ENCODE measurements around the gene RNF17.
"Not testable (repeated sequence)": the region's sequence is repeated elsewhere in the genome, so short reads cannot be mapped to it uniquely, and the experiment has no call there.

RNF17 gene

DNA sequence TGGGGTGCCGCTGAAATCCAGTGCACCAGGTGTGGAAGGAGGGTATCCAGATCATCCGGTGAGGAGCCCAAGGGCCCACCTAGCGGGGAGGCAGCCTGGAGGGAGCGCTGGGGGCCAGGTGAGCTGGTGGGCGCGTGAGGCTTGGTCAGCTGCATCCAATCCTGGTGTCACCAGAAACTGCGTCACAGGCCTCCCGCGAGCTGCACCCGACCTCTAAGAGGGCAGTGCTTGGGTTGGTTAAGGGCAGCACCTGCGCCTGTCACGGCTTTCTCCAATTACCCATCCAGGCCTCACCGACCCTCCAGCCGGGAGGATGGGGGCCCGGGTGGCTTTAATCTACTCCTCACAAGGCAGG is 284 bp downstream of the RNF17 start:
- no peaks in the 10 kb centered on the region for H3K4me1 Mint-ChIP-seq (ENCODE audit: low read depth)
- H3K9me3 Mint-ChIP-seq: no peaks in the 10 kb centered on the region
- H3K27me3 Mint-ChIP-seq: peaks cover 3% of the 10 kb centered on the region
- H3K27ac Mint-ChIP-seq: no peak overlapping the region
- no peaks in the 10 kb centered on the region for H3K36me3 Mint-ChIP-seq (ENCODE audit: low read depth)
- H3K4me3 Mint-ChIP-seq: no peak overlapping the region

DNA sequence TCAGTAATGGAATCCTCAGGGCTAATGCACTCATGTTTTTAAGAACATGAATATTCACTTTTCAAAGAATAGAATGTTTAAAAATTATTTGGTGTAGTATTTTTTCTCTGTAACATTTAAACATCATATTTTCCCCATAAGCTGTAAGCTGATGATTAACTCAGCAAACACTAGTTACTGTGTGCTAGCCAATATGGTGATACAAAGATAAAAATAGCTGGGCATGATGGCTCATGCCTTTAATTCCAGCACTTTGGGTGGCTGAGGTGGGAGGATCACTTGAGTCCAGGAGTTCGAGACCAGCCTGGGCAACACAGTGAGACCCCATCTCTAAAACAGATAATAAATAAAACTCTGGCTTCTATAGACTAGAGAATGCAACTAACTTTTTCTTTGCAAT is 13.2 kb downstream of the RNF17 start:
- Mint-ChIP-seq H3K4me1 (ENCODE audit: low read depth) (no peaks in the 10 kb centered on the region), H3K27me3 (peaks cover 33% of the 10 kb centered on the region), H3K9me3 (no peaks in the 10 kb centered on the region), H3K27ac (no peak overlapping the region), H3K36me3 (ENCODE audit: low read depth) (no peaks in the 10 kb centered on the region), H3K4me3 (no peak overlapping the region)

DNA sequence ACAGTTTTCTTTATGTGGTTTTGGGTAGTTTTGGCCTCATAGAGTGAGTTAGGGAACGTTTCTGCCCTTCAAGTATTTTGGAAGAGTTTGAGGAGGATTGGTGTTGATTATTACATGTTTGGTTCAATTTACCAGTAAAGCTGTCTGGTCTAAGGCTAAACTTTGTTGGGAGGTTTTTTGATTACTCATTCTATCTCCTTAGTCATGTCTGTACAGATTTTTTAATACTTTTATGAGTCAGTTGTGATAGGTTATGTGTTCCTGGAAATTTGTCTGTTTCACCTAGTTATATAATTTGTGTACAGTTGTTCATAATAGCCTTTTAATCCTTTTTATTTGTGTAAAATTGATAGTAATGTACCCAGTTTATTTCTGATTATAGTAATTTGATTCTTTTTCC is 20.4 kb downstream of the RNF17 start:
- no peak overlapping the region for H3K4me3 Mint-ChIP-seq
- peaks cover 14% of the 10 kb centered on the region for H3K9me3 Mint-ChIP-seq
- H3K27ac Mint-ChIP-seq: no peak overlapping the region
- peaks cover 41% of the 10 kb centered on the region for H3K27me3 Mint-ChIP-seq
- no peaks in the 10 kb centered on the region for H3K36me3 Mint-ChIP-seq (ENCODE audit: low read depth)
- no peaks in the 10 kb centered on the region for H3K4me1 Mint-ChIP-seq (ENCODE audit: low read depth)

DNA sequence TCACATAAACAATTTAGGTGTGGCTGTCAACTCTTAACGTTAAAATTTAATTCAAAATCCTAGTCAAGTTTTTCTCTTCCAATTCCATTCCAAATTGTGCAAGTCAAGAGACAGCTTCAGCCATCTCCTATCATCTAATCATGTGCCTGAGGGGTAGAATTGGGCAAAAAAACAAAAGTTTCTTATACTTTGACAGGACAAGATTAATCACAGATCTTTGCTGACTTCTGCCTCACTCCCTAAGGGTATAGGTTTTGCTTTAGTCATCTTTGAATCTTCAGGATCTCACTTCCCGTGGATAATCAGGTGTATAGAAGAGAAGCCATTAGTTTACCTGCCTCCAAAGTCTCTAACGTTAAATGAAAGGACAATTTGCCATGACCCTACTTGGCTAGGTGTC is 24.6 kb downstream of the RNF17 start:
- no peaks in the 10 kb centered on the region for H3K4me1 Mint-ChIP-seq (ENCODE audit: low read depth)
- no peak overlapping the region for H3K4me3 Mint-ChIP-seq
- H3K27ac Mint-ChIP-seq: no peak overlapping the region
- H3K9me3 Mint-ChIP-seq: peaks cover 8% of the 10 kb centered on the region
- no peaks in the 10 kb centered on the region for H3K36me3 Mint-ChIP-seq (ENCODE audit: low read depth)
- H3K27me3 Mint-ChIP-seq: peaks cover 63% of the 10 kb centered on the region

DNA sequence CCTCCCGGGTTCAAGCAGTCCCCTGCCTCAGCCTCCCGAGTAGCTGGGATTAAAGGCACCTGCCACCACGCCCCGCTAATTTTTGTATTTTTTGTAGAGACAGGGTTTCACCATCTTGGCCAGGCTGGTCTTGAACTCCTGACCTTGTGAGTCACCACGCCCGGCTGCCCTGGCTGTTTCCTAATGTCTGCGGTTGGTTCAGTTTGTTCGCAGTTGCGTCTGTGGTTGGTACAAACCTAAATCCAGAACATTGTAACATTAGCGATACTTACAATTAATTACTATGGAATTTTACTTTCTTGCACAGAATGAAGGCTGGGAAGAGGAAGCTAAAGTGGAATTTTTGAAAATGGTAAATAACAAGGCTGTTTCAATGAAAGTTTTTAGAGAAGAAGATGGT is 38.1 kb downstream of the RNF17 start:
- Mint-ChIP-seq H3K27ac (no peak overlapping the region), H3K9me3 (no peaks in the 10 kb centered on the region), H3K4me1 (ENCODE audit: low read depth) (no peaks in the 10 kb centered on the region), H3K36me3 (ENCODE audit: low read depth) (no peaks in the 10 kb centered on the region), H3K27me3 (peaks cover 29% of the 10 kb centered on the region), H3K4me3 (no peak overlapping the region)

DNA sequence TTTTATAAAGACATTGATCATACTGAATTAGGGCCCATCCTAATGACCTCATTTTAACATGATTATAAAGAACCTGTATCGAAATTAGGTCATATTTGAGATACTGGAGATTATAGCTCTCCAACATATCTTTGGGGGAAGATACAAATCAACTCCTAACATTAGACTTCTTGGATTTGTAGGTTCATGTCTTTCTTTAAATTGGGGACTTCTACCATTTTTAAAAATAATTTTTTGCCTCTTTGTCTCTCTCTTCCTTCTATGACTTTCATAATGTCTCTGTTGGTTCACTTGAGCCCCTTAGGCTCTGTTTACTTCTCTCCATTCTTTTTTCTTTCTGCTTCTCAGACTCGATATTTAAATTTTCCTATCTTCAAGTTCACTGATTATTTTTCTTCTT is 57.2 kb downstream of the RNF17 start:
- Mint-ChIP-seq H3K27ac (no peak overlapping the region), H3K4me1 (ENCODE audit: low read depth) (no peaks in the 10 kb centered on the region), H3K36me3 (ENCODE audit: low read depth) (no peaks in the 10 kb centered on the region), H3K9me3 (no peaks in the 10 kb centered on the region), H3K27me3 (peaks cover 16% of the 10 kb centered on the region), H3K4me3 (no peak overlapping the region)

DNA sequence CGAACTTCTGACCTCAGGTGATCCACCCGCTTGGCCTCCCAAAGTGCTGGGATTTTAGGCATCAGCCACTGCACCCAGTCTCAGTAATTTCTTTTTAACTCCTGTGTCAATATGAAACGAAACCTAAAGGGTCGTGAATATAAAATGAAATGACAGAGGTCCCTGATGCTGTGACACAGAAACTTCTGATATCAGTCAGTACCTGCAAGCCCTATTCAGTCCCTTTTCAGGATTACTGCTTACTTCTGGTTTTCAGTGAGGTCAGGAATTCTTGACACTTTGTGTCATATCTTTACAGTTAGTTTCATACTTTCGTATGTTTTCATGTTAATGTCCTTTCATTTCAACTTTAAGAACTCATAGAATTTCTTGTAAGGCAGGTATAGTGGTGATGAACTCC is 58.7 kb downstream of the RNF17 start:
- no peaks in the 10 kb centered on the region for H3K36me3 Mint-ChIP-seq (ENCODE audit: low read depth)
- H3K27me3 Mint-ChIP-seq: peaks cover 17% of the 10 kb centered on the region
- H3K4me3 Mint-ChIP-seq: no peak overlapping the region
- H3K27ac Mint-ChIP-seq: no peak overlapping the region
- no peaks in the 10 kb centered on the region for H3K4me1 Mint-ChIP-seq (ENCODE audit: low read depth)
- H3K9me3 Mint-ChIP-seq: no peaks in the 10 kb centered on the region

DNA sequence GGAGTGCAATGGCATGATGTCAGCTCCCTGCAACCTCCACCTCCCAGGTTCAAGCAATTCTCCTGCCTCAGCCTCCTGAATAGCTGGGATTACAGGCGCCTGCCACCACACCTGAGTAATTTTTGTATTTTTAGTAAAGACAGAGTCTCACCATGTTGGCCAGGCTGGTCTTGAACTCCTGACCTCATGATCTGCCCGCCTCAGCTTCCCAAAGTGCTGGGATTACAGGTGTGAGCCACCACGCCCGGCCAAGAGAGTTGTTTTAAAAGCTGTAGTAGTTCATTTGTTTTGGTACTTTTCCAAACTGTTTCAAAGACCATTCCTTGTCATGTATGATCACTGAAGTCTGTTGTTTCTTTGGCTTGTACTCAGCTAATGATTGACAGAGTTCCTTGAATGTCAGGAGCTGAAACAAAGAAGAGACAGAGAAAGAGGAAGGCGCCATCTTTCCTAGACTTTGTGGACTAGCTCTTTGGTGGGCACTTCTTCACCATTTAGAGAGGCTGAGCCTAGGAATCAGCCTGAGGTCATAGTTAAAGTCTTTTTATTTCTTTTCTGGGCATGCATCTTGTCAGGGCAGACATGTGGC is 59.2 kb downstream of the RNF17 start:
- H3K27ac Mint-ChIP-seq; H3K9me3 Mint-ChIP-seq; H3K4me3 Mint-ChIP-seq; H3K36me3 Mint-ChIP-seq (ENCODE audit: low read depth); H3K4me1 Mint-ChIP-seq (ENCODE audit: low read depth): not testable (repeated sequence)
- H3K27me3 Mint-ChIP-seq: peaks cover 13% of the 10 kb centered on the region

DNA sequence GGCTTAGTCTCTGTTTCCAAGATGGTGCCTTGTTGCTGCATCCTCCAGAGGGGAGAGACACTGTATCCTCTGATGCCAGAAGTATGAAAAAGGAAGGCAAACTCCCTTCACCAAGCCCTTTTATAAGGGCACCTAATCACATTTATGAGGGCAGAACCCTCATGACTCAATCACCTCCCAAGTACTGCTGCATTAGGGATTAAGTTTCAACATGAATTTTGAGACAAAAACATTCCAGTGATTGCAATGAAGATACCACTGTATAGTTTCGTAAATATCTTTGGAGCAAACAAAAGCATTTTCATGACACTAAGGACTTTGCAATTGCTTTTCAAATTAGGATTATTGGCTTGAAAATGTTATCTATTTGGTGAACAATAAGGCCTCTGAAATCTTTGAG is 63.8 kb downstream of the RNF17 start:
- H3K9me3 Mint-ChIP-seq: no peaks in the 10 kb centered on the region
- no peak overlapping the region for H3K27ac Mint-ChIP-seq
- no peaks in the 10 kb centered on the region for H3K36me3 Mint-ChIP-seq (ENCODE audit: low read depth)

DNA sequence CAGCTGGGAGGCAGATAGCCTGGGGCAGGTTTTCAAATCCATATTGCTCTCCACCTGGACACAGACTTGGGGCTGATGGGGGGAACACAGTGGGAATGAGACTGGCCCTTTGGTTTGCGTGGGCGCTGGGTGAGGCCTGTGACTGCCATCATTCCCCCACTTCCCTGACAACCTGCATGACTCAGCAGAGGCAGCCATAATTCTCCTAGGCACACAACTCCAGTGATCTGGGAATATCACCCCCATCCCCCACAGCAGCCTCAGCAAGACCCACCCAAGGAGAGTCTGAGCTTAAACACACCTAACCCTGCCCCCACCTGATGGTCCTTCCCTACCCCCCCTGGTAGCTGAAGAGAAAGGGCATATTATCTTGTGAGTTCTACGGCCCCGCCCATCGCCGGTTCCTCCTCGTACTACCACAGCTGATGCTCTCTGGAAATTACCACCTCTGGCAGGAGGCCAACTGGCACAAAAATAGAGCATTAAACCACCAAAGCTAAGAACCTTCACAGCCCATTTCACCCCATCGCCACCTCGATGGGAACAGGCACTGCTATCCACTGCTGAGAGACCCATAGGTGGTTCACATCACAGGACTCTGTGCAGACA is 71.0 kb downstream of the RNF17 start:
- Mint-ChIP-seq H3K9me3 (no peaks in the 10 kb centered on the region), H3K4me3 (no peak overlapping the region), H3K27ac (no peak overlapping the region), H3K4me1 (ENCODE audit: low read depth) (no peaks in the 10 kb centered on the region), H3K36me3 (ENCODE audit: low read depth) (no peaks in the 10 kb centered on the region), H3K27me3 (peaks cover 38% of the 10 kb centered on the region)

More for the DNA sequence above, 63.8 kb downstream of the RNF17 start:
- Mint-ChIP-seq H3K4me1 (ENCODE audit: low read depth) (no peaks in the 10 kb centered on the region), H3K27me3 (peaks cover 16% of the 10 kb centered on the region), H3K4me3 (no peak overlapping the region)

DNA sequence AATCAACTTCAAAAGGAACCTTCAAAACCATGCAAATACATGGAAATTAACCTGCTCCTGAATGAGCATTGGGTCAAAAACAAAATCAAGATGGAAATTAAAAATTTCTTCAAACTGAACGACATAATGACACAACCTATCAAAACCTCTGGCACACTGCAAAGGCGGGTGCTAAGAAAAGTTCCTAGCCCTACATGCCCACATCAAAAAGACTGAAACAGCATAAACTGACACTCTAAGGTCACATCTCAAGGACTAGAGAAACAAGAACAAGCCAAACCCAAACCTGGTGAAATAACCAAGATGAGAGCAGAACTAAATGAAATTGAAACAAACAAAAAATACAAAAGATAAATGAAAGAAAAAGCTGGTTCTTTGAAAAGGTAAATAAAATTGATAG is 73.6 kb downstream of the RNF17 start:
- H3K27me3 Mint-ChIP-seq: peaks cover 34% of the 10 kb centered on the region

DNA sequence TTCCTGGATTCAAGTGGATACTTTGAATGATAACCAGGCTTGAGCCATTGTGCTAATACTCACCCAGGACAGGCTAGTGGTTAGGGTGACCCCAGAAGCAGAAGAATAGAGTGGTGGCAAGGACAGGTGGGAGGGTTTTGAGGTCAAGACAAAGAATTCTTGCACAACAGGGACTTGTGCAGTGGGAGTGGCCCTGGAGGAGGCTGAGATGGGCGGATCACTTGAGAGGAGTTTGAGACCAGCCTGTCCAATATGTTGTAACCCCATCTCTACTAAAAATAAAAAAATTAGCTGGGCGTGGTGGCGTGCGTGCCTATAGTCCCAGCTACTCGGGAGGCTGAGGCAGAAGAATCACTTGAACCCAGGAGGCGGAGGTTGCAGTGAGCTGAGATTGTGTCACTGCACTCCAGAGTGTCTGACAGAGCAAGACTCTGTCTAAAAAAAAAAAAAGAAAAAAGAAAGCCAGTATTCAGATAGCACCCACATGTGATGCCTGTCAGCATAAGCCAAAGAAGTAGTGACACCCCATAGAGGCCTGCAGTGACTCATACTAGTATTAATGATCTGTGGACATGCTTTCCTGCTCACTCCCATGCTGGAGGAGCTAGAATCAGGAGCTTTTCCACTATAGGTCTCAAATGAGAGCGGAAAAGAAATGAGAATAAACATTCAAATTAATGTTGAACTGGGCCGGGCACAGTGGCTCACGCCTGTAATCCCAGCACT is 78.7 kb downstream of the RNF17 start:
- Mint-ChIP-seq H3K27me3 (peaks cover 10% of the 10 kb centered on the region), H3K4me1 (ENCODE audit: low read depth) (no peaks in the 10 kb centered on the region), H3K36me3 (ENCODE audit: low read depth) (no peaks in the 10 kb centered on the region), H3K4me3 (no peak overlapping the region), H3K27ac (no peak overlapping the region), H3K9me3 (no peaks in the 10 kb centered on the region)

More for the DNA sequence above, 73.6 kb downstream of the RNF17 start:
- H3K4me1 Mint-ChIP-seq (ENCODE audit: low read depth); H3K4me3 Mint-ChIP-seq; H3K27ac Mint-ChIP-seq; H3K9me3 Mint-ChIP-seq; H3K36me3 Mint-ChIP-seq (ENCODE audit: low read depth): not testable (repeated sequence)

DNA sequence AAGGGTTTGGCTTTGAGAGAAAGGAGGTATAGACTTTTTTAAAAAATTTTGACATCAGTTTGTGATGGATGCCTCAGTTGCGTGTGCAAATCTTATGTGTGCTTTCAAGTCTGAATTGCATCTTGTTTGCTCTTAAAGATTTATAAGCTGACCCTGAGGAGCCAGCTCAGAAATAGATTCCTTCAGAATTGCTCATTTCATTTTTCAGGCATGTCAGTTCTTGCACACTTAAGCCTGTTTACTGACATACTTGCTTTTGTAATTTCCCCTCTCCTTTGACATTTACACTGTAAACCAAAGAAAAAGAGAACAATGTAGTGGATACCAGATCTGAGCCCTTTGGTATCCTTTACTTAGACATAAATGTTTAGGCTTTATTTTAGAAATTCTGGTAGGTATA is 87.6 kb downstream of the RNF17 start:
- H3K4me3 Mint-ChIP-seq: no peak overlapping the region
- H3K27me3 Mint-ChIP-seq: peaks cover 21% of the 10 kb centered on the region
- no peaks in the 10 kb centered on the region for H3K4me1 Mint-ChIP-seq (ENCODE audit: low read depth)
- H3K36me3 Mint-ChIP-seq (ENCODE audit: low read depth): no peaks in the 10 kb centered on the region
- no peaks in the 10 kb centered on the region for H3K9me3 Mint-ChIP-seq
- H3K27ac Mint-ChIP-seq: no peak overlapping the region

DNA sequence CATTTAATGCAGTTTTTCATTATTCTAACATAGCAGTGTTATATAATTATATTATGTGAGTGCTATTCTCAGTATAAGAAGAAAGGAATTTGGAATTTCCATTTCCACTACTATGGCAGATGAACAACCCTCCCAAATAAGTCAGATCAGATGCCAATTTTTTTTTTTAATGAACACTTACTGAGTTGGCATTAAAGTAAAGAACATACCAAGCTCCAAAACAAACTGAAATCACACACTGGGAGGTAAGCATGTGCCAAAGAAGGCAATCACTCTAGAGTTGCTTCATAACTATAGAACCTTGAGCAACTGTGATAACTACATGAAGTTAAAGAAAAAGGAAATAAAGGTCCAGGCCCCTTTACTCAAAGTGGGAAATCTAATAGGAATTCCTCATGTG is 90.3 kb downstream of the RNF17 start:
- Mint-ChIP-seq H3K4me1 (ENCODE audit: low read depth) (no peaks in the 10 kb centered on the region), H3K4me3 (no peak overlapping the region), H3K9me3 (no peaks in the 10 kb centered on the region), H3K36me3 (ENCODE audit: low read depth) (no peaks in the 10 kb centered on the region), H3K27me3 (peaks cover 24% of the 10 kb centered on the region), H3K27ac (no peak overlapping the region)

DNA sequence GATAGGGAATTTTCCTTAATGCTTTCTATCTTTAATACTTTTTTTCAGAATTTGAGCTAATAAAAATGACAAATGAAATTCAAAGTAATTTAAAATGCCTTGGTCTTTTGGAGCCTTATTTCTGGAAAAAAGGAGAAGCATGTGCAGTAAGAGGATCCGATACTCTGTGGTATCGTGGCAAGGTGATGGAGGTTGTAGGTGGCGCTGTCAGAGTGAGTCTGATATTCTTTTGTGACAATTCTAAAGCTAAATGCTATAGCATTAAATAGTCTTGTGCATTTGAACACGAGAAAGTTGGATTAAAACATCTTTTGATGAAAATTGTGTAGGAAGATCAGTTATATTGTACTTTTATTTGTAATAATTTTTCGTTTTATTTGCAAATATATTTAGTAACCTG is 95.0 kb downstream of the RNF17 start:
- Mint-ChIP-seq H3K27ac (no peak overlapping the region), H3K36me3 (ENCODE audit: low read depth) (no peaks in the 10 kb centered on the region), H3K4me1 (ENCODE audit: low read depth) (no peaks in the 10 kb centered on the region)

DNA sequence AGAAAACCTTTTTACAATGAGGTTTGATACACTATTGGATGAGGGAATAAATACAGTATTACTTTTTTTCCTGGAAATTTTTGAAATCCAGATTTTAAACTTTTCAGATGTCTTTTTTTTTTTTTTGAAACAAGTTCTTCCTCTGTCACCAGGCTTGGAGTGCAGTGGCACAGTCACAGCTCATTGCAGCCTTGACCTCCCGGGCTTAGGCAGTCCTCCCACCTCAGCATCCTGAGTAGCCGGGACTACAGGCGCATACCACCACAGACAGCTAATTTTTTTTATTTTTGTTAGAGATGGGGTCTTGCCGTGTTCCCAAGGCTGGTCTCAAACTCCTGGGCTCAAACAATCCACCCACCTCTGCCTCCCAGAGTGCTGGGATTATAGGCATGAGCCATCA is 96.8 kb downstream of the RNF17 start:
- Mint-ChIP-seq H3K27ac (no peak overlapping the region), H3K9me3 (no peaks in the 10 kb centered on the region), H3K4me1 (ENCODE audit: low read depth) (peaks cover 2% of the 10 kb centered on the region), H3K36me3 (ENCODE audit: low read depth) (no peaks in the 10 kb centered on the region), H3K4me3 (no peak overlapping the region), H3K27me3 (peaks cover 12% of the 10 kb centered on the region)

More for the DNA sequence above, 95.0 kb downstream of the RNF17 start:
- Mint-ChIP-seq H3K4me3 (no peak overlapping the region), H3K27me3 (peaks cover 17% of the 10 kb centered on the region), H3K9me3 (no peaks in the 10 kb centered on the region)
